Ishikawa (cell line): ENCODE measurements around the gene MYBPH.

ENCODE experiments used
- CEBPB ChIP-seq: IDR thresholded peaks from 2 replicates; pipeline ENCODE4 v1.6.1; 2012
- EGR1 ChIP-seq: IDR thresholded peaks from 2 replicates; pipeline ENCODE4 v1.6.1; 2012
- EP300 ChIP-seq: IDR thresholded peaks from 2 replicates; pipeline ENCODE4 v1.6.1; 2012; ENCODE audit warnings: borderline replicate concordance
- FOXM1 ChIP-seq: IDR thresholded peaks from 2 replicates; pipeline ENCODE4 v1.6.1; 2012; ENCODE audit warnings: low read depth, borderline replicate concordance
- MAX ChIP-seq: IDR thresholded peaks from 2 replicates; pipeline ENCODE4 v1.6.1; 2012
- NFIC ChIP-seq: IDR thresholded peaks from 2 replicates; pipeline ENCODE4 v1.6.1; 2012
- RAD21 ChIP-seq: IDR thresholded peaks from 2 replicates; pipeline ENCODE4 v1.6.1; 2012; ENCODE audit warnings: low read depth
- REST ChIP-seq: IDR thresholded peaks from 2 replicates; pipeline ENCODE4 v1.6.1; 2012; ENCODE audit warnings: low read depth, mild to moderate bottlenecking
- TAF1 ChIP-seq: IDR thresholded peaks from 2 replicates; pipeline ENCODE4 v1.6.1; 2012; ENCODE audit warnings: low read depth, mild to moderate bottlenecking
- TCF12 ChIP-seq: IDR thresholded peaks from 2 replicates; pipeline ENCODE4 v1.6.1; 2012; ENCODE audit warnings: low read depth
- YY1 ChIP-seq: IDR thresholded peaks from 2 replicates; pipeline ENCODE4 v1.6.1; 2012; ENCODE audit warnings: low read depth

GRCh38 chr1:203217668-203218067 lies 42.0 kb upstream of the MYBPH start:
- no peak for TF ChIP-seq EGR1
- TF ChIP-seq TCF12 = no peak
- TF ChIP-seq MAX = no peak
- no peak for TF ChIP-seq FOXM1
- no peak for TF ChIP-seq YY1
- TF ChIP-seq RAD21 = no peak
- TF ChIP-seq CEBPB = no peak
- no peak for TF ChIP-seq NFIC
- no peak for TF ChIP-seq REST
- no peak for TF ChIP-seq EP300
- no peak for TF ChIP-seq TAF1
